HG03565 (cell line): ENCODE results near the gene NHERF1.

Experiments used
- ATAC-seq: cut with Tn5 transposase; IDR thresholded peaks from one replicate; pipeline ENCODE4 v1.9.1; 2021; ENCODE audit warnings: mild to moderate bottlenecking, moderate library complexity; ENCODE audit not compliant: unreplicated experiment

NHERF1 gene

DNA sequence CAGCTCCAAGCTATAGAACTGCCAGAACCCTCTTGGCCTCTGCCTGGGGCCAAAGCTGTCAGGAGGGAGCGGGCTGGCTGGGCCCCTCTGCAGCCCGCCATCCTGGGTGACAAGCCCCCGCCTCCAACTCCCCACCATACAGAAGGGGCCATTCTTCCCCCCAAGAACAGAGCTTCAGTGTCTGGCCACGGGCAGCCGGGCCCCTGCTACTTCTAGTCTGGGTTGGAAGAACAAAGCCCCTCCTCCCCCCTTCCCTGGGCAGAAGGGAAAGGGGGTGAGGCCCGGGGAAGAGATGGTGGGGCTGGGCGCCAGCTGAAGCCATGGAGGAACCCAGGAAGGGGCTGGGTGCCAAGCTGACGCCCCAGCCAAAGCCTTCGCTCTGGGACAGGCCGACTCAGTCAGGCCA lies 18.7 kb downstream of the NHERF1 start:
- ATAC-seq = no peak

GRCh38 chr17:74768069-74768762 lies 19.8 kb downstream of the NHERF1 start:
- no peak for ATAC-seq

DNA sequence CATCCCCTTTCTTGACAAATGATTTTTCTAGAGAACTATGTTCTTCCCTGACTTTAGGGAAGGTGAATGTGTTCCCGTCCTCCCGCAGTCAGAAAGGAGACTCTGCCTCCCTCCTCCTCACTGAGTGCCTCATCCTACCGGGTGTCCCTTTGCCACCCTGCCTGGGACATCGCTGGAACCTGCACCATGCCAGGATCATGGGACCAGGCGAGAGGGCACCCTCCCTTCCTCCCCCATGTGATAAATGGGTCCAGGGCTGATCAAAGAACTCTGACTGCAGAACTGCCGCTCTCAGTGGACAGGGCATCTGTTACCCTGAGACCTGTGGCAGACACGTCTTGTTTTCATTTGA lies 20.3 kb downstream of the NHERF1 start:
- ATAC-seq = no peak

DNA sequence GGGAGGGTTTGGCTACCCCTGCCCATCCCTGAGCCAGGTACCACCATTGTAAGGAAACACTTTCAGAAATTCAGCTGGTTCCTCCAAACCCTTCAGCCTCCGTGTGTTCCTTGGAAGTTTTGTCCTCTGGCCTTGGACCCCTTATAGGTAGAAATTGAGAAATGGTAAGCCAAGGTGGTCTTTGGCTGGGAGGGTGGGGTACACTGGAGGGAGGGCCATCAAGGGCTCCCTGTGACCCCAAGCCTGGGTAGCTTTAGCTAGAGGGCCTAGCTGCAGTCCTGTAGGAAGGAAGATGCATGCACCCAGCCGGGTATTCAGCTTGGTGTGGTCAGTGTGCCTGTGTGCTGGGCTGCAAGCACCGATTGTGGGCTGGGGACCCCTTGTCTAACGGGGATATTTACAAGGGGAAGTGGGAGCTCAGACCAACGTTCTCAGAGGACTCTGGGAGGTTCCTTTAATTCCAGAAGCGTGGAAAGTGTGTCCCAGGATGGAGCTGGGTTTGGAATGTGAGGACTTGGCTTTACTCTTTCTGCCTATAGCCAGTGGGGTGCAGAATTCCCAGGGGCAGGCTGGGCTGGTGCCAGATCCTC lies 20.9 kb downstream of the NHERF1 start:
- no peak for ATAC-seq

DNA sequence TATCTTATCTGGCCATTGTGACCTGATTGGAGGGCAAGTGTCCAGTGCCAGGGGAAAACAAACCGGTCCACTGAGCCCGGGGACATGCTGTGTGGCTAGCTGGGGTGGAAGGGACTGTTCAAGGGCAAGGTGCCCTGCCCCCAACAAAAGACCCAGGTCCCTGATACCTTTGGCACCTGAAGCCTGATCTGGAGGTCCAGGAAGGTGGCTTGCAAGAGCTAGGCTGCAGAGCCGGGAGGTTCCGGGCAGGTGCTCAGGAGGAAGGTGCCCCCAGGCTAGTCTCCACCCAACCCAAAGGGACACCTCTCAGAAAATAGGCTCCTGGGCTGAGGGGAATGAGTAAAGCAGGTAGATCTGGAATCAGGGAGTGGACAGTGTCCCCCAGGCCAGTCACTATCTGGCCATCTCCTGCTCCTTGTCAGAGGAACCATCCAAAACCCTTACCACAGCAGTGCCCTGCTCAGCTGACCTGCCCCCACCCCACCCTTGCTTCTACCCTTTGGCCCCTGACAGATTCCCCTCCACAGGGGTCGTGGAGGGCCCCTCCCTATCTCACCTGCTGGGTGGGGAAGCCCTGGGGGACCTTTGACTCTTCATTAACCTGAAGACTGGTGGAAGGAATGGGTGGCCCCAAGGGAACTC lies 21.5 kb downstream of the NHERF1 start:
- no peak for ATAC-seq

GRCh38 chr17:74770498-74771318 lies 22.3 kb downstream of the NHERF1 start:
- no peak for ATAC-seq

DNA sequence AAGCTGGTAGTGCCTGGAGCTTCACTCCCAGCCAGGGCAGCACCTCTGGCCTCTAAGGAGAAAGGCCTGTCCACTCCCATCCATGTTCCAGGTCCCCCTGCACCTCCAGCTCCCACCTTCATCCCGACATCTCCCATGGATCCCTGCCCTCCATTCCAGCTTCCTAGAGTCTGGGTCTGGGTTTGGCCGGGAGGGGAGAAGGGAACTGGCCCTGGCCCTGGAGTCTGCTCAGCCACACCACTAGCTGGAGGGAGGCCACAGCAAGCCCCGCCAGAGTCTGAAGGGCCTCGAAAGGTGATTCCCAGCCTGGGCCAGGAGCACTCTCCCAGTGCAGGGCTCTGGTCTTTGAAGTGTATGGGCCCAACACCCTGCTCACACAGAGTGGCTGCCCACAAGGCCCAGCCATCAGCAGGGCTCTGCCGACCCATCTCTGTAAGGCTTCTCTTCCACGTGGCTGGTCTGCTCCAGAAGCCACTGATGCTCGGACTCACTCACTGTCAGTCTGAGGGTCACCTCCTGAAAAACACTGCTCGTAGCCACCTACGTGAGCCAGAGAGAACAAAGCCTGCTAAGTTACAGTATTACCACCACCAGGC lies 23.0 kb downstream of the NHERF1 start:
- ATAC-seq = no peak

DNA sequence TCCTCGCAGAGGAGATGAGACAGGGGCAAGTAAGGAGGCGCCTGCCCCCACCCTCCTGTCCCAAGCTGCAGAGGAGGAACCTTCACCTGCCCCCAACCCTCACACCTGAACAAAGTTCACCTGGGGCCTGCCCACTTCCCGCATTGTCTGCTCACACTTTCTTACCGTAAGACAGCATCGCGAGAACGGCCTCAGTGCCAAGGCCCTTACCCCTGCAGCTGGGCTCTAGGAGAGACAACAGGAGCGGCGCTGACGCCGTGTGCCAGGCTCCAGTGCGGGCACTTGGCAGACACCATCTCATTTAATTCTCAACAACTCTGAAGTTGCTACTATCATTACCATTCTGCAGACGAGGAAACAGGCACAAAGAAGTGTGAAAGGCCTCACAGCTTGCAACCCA lies 23.6 kb downstream of the NHERF1 start:
- no peak for ATAC-seq

GRCh38 chr17:74773414-74773813 lies 25.0 kb downstream of the NHERF1 start:
- ATAC-seq = no peak

- ATAC-seq = no peak
Observed at GRCh38 chr17:74773871-74774286, 25.5 kb downstream of the NHERF1 start.

GRCh38 chr17:74775409-74776043 lies 27.1 kb downstream of the NHERF1 start:
- ATAC-seq = no peak

DNA sequence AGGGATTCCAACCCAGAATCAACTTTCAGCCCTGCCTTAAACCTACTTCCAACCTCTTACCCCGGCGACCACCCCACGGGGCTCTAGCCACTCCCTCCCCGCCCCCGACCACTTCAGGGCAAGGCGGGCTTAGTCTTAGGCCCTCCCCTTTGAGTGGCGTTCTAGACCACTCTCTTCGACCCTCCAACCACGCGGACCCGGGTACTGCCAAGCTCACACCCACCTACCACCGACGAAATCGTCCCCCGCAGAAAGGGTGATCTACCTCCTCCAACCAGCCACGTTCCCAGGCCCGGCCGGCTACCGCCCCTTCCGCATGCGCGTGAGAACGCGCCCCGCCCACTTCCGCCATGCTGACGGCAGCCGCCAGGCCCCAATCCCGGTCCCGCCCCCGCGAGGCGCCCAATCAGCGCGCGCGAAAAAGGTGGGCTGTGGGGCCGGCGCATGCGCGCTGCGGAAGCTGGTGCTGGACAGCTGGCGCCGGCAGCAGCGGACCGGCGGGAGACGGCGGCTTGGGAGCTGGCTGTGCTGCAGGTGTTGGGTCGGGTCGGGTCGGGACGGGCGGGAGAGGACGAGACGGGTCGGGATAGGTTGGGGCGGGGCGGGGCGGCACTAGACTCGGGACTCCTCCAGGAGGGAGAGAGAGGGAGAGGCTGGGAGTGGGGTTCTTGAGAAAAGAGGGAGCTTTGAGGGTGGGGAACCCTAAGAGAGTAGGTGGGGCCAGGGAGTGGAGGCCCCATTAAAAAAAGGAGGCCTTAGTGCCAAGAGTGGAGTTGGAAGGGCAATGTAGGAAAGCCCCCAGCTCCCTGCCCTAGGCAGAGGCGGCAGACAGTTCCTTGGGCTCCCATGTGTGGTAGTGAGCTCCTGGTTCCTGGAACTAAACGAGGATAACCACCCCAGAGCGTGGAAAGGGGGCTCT lies 27.9 kb downstream of the NHERF1 start, which contains the start of gene NAT9:
Gene NAT9 (minus strand): TSS at position 302 of the 919 bp plus-strand sequence. CDS start 647 bp downstream, outside the sequence.
- ATAC-seq = peak; percentile 63

DNA sequence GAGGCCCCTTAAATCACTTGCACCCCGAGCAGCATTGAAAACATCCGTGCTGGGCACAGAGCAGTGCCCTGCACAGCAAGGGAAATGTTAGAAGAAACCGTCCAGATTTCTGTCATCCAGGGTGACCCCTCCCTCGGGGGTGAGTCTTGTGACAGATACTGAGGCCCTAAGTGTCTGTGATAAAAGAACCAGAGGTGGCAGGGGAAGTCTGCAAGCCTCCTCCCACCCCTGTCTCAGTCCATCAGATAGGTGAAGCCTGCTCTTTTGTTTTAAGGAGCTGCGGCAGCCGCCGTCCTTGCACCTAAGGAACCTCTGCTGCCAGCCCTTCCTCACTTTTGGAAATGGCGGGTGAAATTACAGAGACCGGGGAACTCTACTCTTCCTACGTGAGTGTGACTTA lies 28.6 kb downstream of the NHERF1 start:
- no peak for ATAC-seq

GRCh38 chr17:74777901-74778515 lies 29.6 kb downstream of the NHERF1 start:
- no peak for ATAC-seq

DNA sequence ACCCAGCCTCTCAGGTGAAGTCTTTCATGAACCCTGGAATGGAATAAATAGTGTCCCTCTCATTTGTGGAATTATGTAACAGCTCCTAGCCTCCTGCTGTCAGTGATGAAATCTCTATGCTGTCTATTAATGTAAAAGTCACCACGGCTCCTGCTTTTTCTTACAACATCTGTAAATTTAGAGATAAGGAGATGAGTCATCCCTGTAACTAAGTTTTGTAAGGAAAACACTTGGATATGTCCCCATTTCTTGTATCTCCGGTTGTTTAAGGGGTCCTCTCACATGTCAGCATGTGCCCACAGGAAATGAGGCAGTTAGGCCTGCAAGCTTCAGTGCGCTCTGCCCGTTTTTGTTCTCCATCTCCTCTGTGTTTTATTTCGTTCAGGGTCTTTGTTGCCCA lies 30.5 kb downstream of the NHERF1 start:
- ATAC-seq = no peak

- ATAC-seq = no peak
Observed at GRCh38 chr17:74779501-74779900, 31.1 kb downstream of the NHERF1 start.

- peak; percentile 43 for ATAC-seq
Observed at GRCh38 chr17:74779948-74780400, 31.5 kb downstream of the NHERF1 start.

GRCh38 chr17:74780443-74781238 lies 32.2 kb downstream of the NHERF1 start:
- ATAC-seq = no peak
